MM.1S (cell line): Measurements from ENCODE around the gene RAB6B.

Experiments
- DNase-seq: peaks from one replicate; pipeline ENCODE4 v3.0.0-alpha.2; 2015
- H2AFZ ChIP-seq: fragments of 300-600 bp; sonication (generic); 2 replicates; pipeline ENCODE4 v1.6.0; 2016; ENCODE audit warnings: antibody characterized with exemption, low read length
- H3F3A ChIP-seq: fragments of 300-600 bp; sonication (generic); 2 replicates; pipeline ENCODE4 v1.6.1; 2016; ENCODE audit warnings: mild to moderate bottlenecking, antibody characterized with exemption, low read length, moderate library complexity, mixed read lengths; ENCODE audit not compliant: insufficient read depth
- H3K27ac ChIP-seq: fragments of 300-600 bp; sonication (generic); 2 replicates; pipeline ENCODE4 v1.5.1; 2016; ENCODE audit warnings: mild to moderate bottlenecking, low read length
- H3K27me3 ChIP-seq: fragments of 300-600 bp; sonication (generic); replicated peaks from 2 replicates; pipeline ENCODE4 v1.6.0; 2016; ENCODE audit warnings: low read length; ENCODE audit not compliant: insufficient read depth
- H3K36me3 ChIP-seq: fragments of 300-600 bp; sonication (generic); replicated peaks from 2 replicates; pipeline ENCODE4 v1.6.1; 2016; ENCODE audit warnings: mild to moderate bottlenecking, low read length, mixed read lengths; ENCODE audit not compliant: insufficient read depth
- H3K4me1 ChIP-seq: fragments of 300-600 bp; sonication (generic); 2 replicates; pipeline ENCODE4 v1.6.1; 2016; ENCODE audit warnings: low read length, mixed read lengths
- H3K4me2 ChIP-seq: fragments of 300-600 bp; sonication (generic); 2 replicates; pipeline ENCODE4 v1.6.0; 2016; ENCODE audit warnings: low read depth, low read length
- H3K4me3 ChIP-seq: fragments of 300-600 bp; sonication (generic); 2 replicates; pipeline ENCODE4 v1.5.1; 2016; ENCODE audit warnings: low read length, mixed read lengths
- H3K79me2 ChIP-seq: fragments of 300-600 bp; sonication (generic); 2 replicates; pipeline ENCODE4 v1.6.1; 2016; ENCODE audit warnings: mixed run types, low read length, mixed read lengths
- H3K9ac ChIP-seq: fragments of 300-600 bp; sonication (generic); 2 replicates; pipeline ENCODE4 v1.6.1; 2016; ENCODE audit warnings: low read length, mixed read lengths
- H3K9me2 ChIP-seq: fragments of 300-600 bp; sonication (generic); replicated peaks from 2 replicates; pipeline ENCODE4 v1.6.1; 2016; ENCODE audit warnings: mild to moderate bottlenecking, low read length, mixed read lengths; ENCODE audit not compliant: insufficient read depth
- H3K9me3 ChIP-seq: fragments of 300-600 bp; sonication (generic); replicated peaks from 2 replicates; pipeline ENCODE4 v1.6.1; 2016; ENCODE audit warnings: mild to moderate bottlenecking, low read length, mixed read lengths; ENCODE audit not compliant: insufficient read depth
- H4K20me1 ChIP-seq: fragments of 300-600 bp; sonication (generic); 2 replicates; pipeline ENCODE4 v1.6.1; 2016; ENCODE audit warnings: mild to moderate bottlenecking, low read length, moderate library complexity, mixed read lengths; ENCODE audit not compliant: insufficient read depth
- EZH2 ChIP-seq: fragments of 300-600 bp; sonication (generic); optimal IDR thresholded peaks from 2 replicates; pipeline ENCODE3; 2017; ENCODE audit warnings: low read depth, mild to moderate bottlenecking, antibody characterized with exemption, low read length, mixed read lengths
- EZH2phosphoT487 ChIP-seq: fragments of 300-600 bp; sonication (generic); IDR thresholded peaks from 2 replicates; pipeline ENCODE4 v1.6.1; 2018; ENCODE audit warnings: antibody characterized with exemption, low read length
- TF ChIP-seq, protein P1 (sequence below): fragments of 300-600 bp; sonication (generic); IDR thresholded peaks from 2 replicates; pipeline ENCODE4 v1.5.1; 2016; ENCODE audit warnings: antibody characterized with exemption, low read length, mixed read lengths

RAB6B gene

DNA sequence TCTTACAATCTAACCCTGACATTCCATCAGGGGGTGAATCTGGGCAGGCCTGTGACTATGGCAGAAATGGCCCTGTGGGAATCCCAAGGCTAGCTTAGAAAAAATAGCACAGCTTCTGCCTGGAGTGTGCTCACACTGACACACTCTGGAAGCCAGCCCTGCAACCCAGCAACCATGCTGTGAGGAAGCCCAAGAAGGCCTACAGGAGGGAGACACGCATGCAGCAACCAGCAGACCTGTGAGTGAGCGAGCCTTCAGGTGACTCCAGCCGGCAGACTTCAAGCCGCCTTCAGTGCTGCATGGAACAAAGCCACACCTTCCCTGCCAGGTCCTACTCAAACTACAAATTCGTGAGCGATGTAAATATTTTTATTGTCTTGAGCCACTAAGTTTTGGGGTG is 26.1 kb downstream of the RAB6B start:
- Histone ChIP-seq H3K36me3 (no peaks in the 10 kb centered on the region), H3K9me2 (no peaks in the 10 kb centered on the region), H3K4me3 (no peak overlapping the region), H3K79me2 (no peaks in the 10 kb centered on the region), H3K27ac (no peak overlapping the region), H4K20me1 (no peaks in the 10 kb centered on the region), H3K27me3 (no peaks in the 10 kb centered on the region), H2AFZ (no peak overlapping the region), H3K9ac (no peak overlapping the region), H3K4me1 (no peaks in the 10 kb centered on the region), H3K4me2 (no peak overlapping the region), H3F3A (no peaks in the 10 kb centered on the region), H3K9me3 (no peaks in the 10 kb centered on the region)
- TF ChIP-seq EZH2phosphoT487 (no peak), EZH2 (no peak)
- TF ChIP-seq, protein P1, sequence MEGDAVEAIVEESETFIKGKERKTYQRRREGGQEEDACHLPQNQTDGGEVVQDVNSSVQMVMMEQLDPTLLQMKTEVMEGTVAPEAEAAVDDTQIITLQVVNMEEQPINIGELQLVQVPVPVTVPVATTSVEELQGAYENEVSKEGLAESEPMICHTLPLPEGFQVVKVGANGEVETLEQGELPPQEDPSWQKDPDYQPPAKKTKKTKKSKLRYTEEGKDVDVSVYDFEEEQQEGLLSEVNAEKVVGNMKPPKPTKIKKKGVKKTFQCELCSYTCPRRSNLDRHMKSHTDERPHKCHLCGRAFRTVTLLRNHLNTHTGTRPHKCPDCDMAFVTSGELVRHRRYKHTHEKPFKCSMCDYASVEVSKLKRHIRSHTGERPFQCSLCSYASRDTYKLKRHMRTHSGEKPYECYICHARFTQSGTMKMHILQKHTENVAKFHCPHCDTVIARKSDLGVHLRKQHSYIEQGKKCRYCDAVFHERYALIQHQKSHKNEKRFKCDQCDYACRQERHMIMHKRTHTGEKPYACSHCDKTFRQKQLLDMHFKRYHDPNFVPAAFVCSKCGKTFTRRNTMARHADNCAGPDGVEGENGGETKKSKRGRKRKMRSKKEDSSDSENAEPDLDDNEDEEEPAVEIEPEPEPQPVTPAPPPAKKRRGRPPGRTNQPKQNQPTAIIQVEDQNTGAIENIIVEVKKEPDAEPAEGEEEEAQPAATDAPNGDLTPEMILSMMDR, result no peak
- no peak for DNase-seq

DNA sequence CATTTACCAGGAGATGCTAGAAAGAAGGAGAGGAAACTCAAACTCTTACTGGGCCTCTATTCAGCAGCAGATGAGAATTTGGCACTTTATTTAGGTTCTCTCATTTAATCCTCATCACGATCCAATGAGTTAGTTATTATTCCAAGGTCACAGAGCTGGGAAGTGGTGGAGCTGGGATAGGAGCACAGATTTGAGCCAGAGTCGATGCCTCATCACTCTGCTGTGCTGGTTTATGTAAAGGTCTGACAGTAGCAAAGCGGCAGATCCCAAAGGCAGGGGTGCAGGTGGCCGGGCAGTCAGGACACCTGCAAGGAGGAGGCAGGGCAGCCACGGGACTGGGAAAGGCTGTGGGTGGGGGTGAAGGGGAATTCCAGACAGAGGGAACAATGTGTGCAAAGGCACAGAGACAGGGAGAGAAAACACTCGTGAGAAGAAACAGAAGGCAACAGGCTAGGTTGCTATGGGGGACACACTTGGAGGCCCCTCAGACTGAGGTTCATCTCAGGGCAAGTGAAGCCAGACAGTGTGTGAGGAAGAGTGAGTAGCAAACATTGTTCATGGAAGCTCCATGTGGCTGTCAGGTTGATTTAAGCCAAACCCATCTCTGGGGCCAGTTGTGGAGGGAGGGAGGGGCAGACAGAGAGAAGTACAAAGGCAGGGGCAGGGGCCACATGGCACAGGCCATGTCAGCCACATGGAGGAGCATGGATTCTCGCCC is 26.8 kb downstream of the RAB6B start:
- no peak for DNase-seq
- no peak for TF ChIP-seq EZH2
- H3K4me3 ChIP-seq, result no peak overlapping the region
- no peaks in the 10 kb centered on the region for H4K20me1 ChIP-seq
- H3K27me3 ChIP-seq, result no peaks in the 10 kb centered on the region
- H2AFZ ChIP-seq, result no peak overlapping the region
- H3K36me3 ChIP-seq, result no peaks in the 10 kb centered on the region
- no peak overlapping the region for H3K27ac ChIP-seq
- no peaks in the 10 kb centered on the region for H3K9me3 ChIP-seq
- H3F3A ChIP-seq, result no peaks in the 10 kb centered on the region
- no peak overlapping the region for H3K4me2 ChIP-seq
- no peaks in the 10 kb centered on the region for H3K9me2 ChIP-seq
- H3K79me2 ChIP-seq, result no peaks in the 10 kb centered on the region
- H3K9ac ChIP-seq, result no peak overlapping the region
- H3K4me1 ChIP-seq, result no peaks in the 10 kb centered on the region

DNA sequence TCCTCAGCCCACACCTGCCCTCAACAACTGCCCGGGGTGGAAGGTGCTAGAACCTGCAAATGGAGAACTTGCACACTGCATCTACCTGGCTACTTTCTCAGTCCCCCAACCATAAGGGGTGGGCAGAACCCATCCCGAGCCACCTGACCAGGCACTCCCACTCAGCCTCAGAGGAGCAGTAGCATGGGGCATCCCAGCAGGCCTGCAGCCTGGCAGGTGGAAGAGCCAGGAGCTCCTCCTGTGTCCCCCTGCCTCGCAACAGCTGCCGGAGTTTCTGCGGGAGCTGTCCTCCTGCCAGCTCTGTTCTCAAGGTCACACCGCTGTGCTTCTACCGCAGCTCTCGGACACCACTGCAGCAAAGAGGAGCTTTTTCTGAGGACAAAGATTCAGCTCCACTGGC is 27.5 kb downstream of the RAB6B start:
- H3K9me2 ChIP-seq, result no peaks in the 10 kb centered on the region
- H3K9ac ChIP-seq, result no peak overlapping the region
- no peak overlapping the region for H3K4me2 ChIP-seq
- H3K36me3 ChIP-seq, result no peaks in the 10 kb centered on the region
- no peaks in the 10 kb centered on the region for H3K27me3 ChIP-seq
- no peak overlapping the region for H3K4me3 ChIP-seq
- H3K79me2 ChIP-seq, result no peaks in the 10 kb centered on the region
- H3K4me1 ChIP-seq, result no peaks in the 10 kb centered on the region
- H4K20me1 ChIP-seq, result no peaks in the 10 kb centered on the region
- H3K9me3 ChIP-seq, result no peaks in the 10 kb centered on the region
- no peak for DNase-seq
- no peak overlapping the region for H2AFZ ChIP-seq
- H3K27ac ChIP-seq, result no peak overlapping the region
- TF ChIP-seq EZH2 (no peak), EZH2phosphoT487 (no peak)
- TF ChIP-seq, protein P1, result no peak
- H3F3A ChIP-seq, result no peaks in the 10 kb centered on the region

DNA sequence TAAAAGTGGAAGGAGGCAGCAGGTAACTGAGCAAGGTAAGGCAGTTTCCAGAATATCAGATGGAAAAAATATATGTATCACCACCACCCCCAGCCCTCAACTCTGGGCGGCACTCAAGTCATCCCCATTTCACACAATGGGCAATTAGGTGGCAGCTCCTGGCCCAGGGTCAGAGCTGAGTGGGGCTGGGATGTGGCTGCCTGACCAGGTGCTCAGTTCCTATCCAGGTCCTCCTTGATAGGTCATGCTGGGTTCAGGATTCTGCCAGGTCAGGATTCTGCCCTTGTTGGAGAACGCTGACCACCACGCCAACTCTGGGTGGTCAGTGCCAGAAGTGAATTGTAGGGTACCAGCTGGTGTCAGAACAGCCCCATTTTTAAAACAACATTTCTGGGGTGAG is 29.5 kb downstream of the RAB6B start:
- no peak overlapping the region for H3K27ac ChIP-seq
- DNase-seq, result no peak
- no peaks in the 10 kb centered on the region for H3K27me3 ChIP-seq
- H3K9me3 ChIP-seq, result no peaks in the 10 kb centered on the region
- no peak overlapping the region for H3K4me2 ChIP-seq
- no peaks in the 10 kb centered on the region for H3K4me1 ChIP-seq
- no peaks in the 10 kb centered on the region for H3F3A ChIP-seq
- H3K4me3 ChIP-seq, result no peak overlapping the region
- no peaks in the 10 kb centered on the region for H4K20me1 ChIP-seq
- H3K79me2 ChIP-seq, result no peaks in the 10 kb centered on the region
- H3K36me3 ChIP-seq, result no peaks in the 10 kb centered on the region
- H2AFZ ChIP-seq, result no peak overlapping the region
- no peaks in the 10 kb centered on the region for H3K9me2 ChIP-seq
- TF ChIP-seq EZH2phosphoT487 (no peak), EZH2 (no peak)
- TF ChIP-seq, protein P1, result no peak
- no peak overlapping the region for H3K9ac ChIP-seq
